ENCODE data around the gene HOXD4. TPM values are rescaled to one million over a fixed set of nuclear protein-coding genes. Genes with fewer than 3 reads are reported as not detected.

HOXD4 gene
- total RNA-seq, 1 experiment from 2014 or later = not detected

DNA sequence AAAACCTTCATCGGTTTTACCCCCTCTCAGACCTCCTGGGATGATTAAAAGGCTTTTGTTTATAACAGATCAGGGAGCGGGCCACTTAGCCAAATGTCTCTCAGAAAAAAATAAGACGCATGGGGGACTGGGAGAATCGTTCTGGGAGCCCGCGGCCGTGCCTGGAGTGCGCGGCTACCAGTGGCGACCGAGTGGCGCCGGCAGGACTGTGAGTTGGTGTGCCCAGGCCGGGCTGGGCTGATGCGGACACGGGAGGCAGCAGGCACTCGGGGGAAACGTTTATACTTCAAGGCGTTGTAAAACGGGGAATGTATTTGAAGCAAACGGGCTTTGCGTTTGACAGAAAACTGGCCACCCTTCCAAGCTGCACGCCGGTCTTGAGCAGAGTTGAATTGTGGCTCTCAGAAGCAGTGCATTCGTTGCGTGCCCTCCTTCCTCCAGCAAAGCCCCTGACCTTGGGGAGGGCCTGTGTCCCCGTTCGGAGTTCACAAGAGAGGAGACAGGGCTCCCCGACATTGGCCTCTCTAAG is 39.4 kb upstream of the HOXD4 start:
- Mint-ChIP-seq H3K4me1 (ENCODE audit: insufficient read depth, unreplicated experiment) (no peaks in the 10 kb centered on the region), H3K27me3 (ENCODE audit: insufficient read depth, unreplicated experiment) (peaks cover 10% of the 10 kb centered on the region), H3K4me3 (ENCODE audit: unreplicated experiment) (no peak overlapping the region), H3K36me3 (ENCODE audit: insufficient read depth, unreplicated experiment) (no peaks in the 10 kb centered on the region), H3K9me3 (ENCODE audit: unreplicated experiment) (no peaks in the 10 kb centered on the region), H3K27ac (ENCODE audit: low read depth, unreplicated experiment) (no peak overlapping the region)
- no TSS peak for BruUV-seq (replicated peaks)
- POLR2A ChIA-PET = interaction anchor here (0.7 to 1.5 kb wide), 3 partner anchors 15 to 525 kb away, joined by 3 to 5 read pairs (median 4); no protein-coding TSS in a partner anchor
- no peak for DNase-seq (ENCODE audit: unreplicated experiment)
- CTCF ChIA-PET = interaction anchor here (0.7 to 2.6 kb wide), 17 partner anchors 9 to 1030 kb away, joined by 3 to 23 read pairs (median 4); no protein-coding TSS in a partner anchor
- TF ChIP-seq, protein P1, sequence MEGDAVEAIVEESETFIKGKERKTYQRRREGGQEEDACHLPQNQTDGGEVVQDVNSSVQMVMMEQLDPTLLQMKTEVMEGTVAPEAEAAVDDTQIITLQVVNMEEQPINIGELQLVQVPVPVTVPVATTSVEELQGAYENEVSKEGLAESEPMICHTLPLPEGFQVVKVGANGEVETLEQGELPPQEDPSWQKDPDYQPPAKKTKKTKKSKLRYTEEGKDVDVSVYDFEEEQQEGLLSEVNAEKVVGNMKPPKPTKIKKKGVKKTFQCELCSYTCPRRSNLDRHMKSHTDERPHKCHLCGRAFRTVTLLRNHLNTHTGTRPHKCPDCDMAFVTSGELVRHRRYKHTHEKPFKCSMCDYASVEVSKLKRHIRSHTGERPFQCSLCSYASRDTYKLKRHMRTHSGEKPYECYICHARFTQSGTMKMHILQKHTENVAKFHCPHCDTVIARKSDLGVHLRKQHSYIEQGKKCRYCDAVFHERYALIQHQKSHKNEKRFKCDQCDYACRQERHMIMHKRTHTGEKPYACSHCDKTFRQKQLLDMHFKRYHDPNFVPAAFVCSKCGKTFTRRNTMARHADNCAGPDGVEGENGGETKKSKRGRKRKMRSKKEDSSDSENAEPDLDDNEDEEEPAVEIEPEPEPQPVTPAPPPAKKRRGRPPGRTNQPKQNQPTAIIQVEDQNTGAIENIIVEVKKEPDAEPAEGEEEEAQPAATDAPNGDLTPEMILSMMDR (IDR thresholded peaks at IDR 0.05; ENCODE audit: unreplicated experiment) = no peak
- intact Hi-C loops (cut with micrococcal nuclease) = no loop called here

DNA sequence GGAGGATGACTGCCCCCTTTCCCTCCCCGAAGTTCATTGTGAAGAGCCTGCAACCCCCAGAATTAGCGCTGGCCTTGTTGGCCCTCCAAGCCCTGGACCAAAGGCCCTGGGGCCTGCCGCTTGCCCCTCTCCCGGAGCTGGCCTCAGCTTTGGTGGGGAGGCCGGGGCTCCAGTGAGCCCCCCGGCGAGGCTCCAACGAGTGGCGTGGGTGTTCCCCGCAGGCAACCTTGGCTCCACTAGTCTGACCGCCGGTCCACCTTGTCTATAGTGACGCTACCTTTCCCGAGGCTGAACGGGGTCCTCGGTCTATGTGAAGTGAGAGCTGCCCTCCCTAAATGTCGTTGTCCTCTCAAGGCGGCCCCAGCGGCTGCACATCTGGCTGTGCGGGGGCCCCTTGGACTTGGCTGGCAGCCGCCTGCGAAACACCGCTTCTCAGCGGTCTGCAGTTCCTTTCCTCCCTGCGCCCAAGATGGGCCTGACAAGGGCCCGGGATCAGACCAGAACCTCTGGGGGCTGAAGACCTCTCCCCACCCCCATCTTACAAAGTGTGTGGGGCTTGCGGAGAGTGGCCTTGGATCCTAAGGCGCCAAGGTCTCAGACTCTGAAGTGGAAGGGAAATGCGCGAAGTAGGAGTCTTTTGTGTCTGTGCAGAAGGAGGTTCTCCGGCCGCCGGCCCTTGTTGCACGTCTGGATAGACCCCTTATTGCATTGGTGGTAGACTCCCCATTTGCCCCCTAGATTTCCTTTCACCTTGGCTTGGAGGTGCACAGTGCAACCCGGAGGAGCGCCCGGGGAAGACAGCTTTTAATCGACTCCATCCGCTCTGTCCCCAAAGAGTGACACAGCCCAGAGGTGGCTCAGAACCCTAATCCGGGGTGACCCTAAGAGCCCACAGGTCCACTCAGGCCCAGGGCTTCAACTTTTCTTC is 38.7 kb upstream of the HOXD4 start:
- Mint-ChIP-seq H3K27ac (ENCODE audit: low read depth, unreplicated experiment) (no peak overlapping the region), H3K9me3 (ENCODE audit: unreplicated experiment) (no peaks in the 10 kb centered on the region), H3K4me3 (ENCODE audit: unreplicated experiment) (no peak overlapping the region), H3K4me1 (ENCODE audit: insufficient read depth, unreplicated experiment) (no peaks in the 10 kb centered on the region), H3K36me3 (ENCODE audit: insufficient read depth, unreplicated experiment) (no peaks in the 10 kb centered on the region), H3K27me3 (ENCODE audit: insufficient read depth, unreplicated experiment) (peaks cover 17% of the 10 kb centered on the region)
- intact Hi-C loops (cut with micrococcal nuclease) = no loop called here
- no TSS peak for BruUV-seq (replicated peaks)
- TF ChIP-seq, protein P1 (IDR thresholded peaks at IDR 0.05; ENCODE audit: unreplicated experiment) = no peak
- ChIA-PET CTCF (interaction anchor here (0.6 to 1.6 kb wide), 4 partner anchors 14 to 1036 kb away, joined by 4 to 8 read pairs (median 4); no protein-coding TSS in a partner anchor), POLR2A (interaction anchor here (0.6 kb wide), 1 partner anchor 25 kb away, joined by 3 read pairs; no protein-coding TSS in a partner anchor)
- no peak for DNase-seq (ENCODE audit: unreplicated experiment)

DNA sequence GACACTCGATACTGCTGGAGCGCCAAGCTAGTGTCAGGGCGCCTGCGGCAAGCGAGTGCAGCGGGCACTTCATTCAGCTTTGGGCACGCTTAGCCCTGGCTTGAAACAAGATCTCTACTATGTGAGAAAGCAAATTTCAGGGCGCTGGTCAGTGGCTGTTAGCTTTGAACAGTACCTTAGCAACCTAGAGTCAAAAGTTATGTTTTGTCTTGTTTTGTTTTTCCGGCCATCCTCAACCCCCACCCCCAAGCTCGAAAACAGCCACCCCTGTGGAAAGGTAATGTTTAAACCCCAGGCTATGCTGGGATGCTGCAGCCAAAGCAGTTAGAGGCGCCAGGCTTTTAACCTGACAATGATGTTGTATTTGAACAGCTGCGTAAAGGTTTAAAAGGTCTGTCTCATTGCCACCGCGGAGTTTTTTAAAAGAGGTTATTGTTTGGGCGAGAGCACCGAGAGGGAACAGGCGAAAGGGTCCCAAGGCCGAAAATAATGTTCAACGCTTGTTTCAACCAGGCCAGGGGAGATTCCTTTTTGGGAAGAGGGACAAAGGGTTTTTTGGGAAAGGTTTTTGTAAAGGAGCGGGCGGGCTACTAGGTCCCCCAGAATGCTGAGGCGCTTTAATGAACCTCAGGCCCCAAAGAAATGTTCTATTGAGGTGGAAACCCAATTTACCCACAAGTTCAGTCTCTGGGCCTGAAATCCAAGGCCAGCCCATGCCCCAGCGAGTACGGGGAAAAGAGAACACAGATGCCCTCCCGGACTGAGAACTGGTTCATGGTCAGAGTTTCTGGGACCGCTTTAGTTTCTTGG is 37.0 kb upstream of the HOXD4 start:
- Mint-ChIP-seq H3K27ac (ENCODE audit: low read depth, unreplicated experiment) (no peak overlapping the region), H3K27me3 (ENCODE audit: insufficient read depth, unreplicated experiment) (peaks cover 33% of the 10 kb centered on the region), H3K4me3 (ENCODE audit: unreplicated experiment) (no peak overlapping the region), H3K36me3 (ENCODE audit: insufficient read depth, unreplicated experiment) (no peaks in the 10 kb centered on the region), H3K4me1 (ENCODE audit: insufficient read depth, unreplicated experiment) (no peaks in the 10 kb centered on the region), H3K9me3 (ENCODE audit: unreplicated experiment) (no peaks in the 10 kb centered on the region)
- ChIA-PET CTCF (interaction anchor here (1.4 to 1.6 kb wide), 2 partner anchors 12 to 13 kb away, joined by 4 to 5 read pairs; no protein-coding TSS in a partner anchor), POLR2A (interaction anchor here (0.6 to 0.7 kb wide), 2 partner anchors 16 to 352 kb away, joined by 3 read pairs; no protein-coding TSS in a partner anchor)
- no TSS peak for BruUV-seq (replicated peaks)
- no peak for DNase-seq (ENCODE audit: unreplicated experiment)
- intact Hi-C loops (cut with micrococcal nuclease) = no loop called here
- TF ChIP-seq, protein P1 (IDR thresholded peaks at IDR 0.05; ENCODE audit: unreplicated experiment) = no peak
